ENCODE data around the gene CAP2. TPM values are rescaled to one million over a fixed set of nuclear protein-coding genes. Genes with fewer than 3 reads are reported as not detected.

The CAP2 gene
- total RNA-seq, 3 donors from 2014 or later: 2.2 to 56.1 (median 3.4) TPM

GRCh38 chr6:17390276-17390675 lies 3.1 kb upstream of the CAP2 start:
- no peaks in the 10 kb centered on the region for H3K9me3 ChIP-seq
- intact Hi-C loops (cut with DNase I, micrococcal nuclease): loop anchor here in 1 of 2 donors (10.0 kb wide), 1 partner anchor 195 kb away; no protein-coding TSS in a partner anchor
- H3K36me3 ChIP-seq (ENCODE audit: low read depth): no peaks in the 10 kb centered on the region
- H3K4me3 ChIP-seq: no peak overlapping the region
- no peak for TF ChIP-seq CTCF (IDR thresholded peaks at IDR 0.05)
- DNase-seq (no peak), ATAC-seq (no peak)
- H3K4me1 ChIP-seq (ENCODE audit: low read depth): no peaks in the 10 kb centered on the region

- H3K36me3 ChIP-seq (ENCODE audit: low read depth): no peaks in the 10 kb centered on the region
- DNase-seq: no peak
- intact Hi-C loops (cut with DNase I, micrococcal nuclease): loop anchor here in 1 of 2 donors (10.0 kb wide), 1 partner anchor 193 kb away; no protein-coding TSS in a partner anchor
- ATAC-seq: no peak
- H3K9me3 ChIP-seq: no peaks in the 10 kb centered on the region
- no peak overlapping the region for H3K4me3 ChIP-seq
- H3K4me1 ChIP-seq (ENCODE audit: low read depth): no peaks in the 10 kb centered on the region
- TF ChIP-seq CTCF (IDR thresholded peaks at IDR 0.05): no peak
Observed at GRCh38 chr6:17391976-17392375, 1.4 kb upstream of the CAP2 start.

DNA sequence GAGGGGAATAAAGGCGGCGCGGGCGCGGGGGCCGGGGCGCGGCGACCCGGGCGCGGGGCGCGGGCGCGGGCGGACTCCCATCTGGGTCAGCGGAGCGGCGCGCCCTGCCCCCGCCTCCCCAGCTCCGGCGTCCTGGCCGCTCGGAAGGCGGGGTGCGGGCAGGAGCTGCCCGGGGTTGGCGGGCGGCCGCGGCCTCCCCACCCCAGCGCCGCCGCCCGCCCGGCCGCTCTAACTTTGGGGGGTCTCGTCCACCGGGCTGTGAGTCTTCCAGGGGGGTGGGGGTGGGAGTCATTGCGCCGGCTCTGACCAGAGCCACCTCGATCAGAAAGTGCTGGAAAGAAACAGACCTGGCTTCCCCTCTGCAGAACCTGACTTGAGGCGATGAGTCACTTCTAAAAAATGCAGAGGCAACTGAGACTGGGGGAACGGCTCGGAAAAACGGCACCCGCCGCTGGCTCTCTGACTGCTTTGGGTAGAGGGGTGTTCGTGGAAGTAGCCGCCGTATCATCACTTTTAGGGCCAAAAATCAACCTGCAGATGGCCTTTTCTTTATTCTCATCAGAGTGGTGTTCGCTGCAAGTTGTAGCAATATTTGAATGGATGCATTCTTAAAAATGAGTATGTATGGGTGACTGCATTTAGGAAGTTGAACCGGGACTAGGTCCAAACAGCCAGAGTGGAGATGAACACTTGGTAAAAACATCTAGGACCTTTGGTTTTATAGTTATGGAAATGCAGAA lies 667 bp downstream of the CAP2 start:
- Histone ChIP-seq H3K4me3 (peak overlapping the region; percentile 20), H3K36me3 (ENCODE audit: low read depth) (no peaks in the 10 kb centered on the region), H3K4me1 (ENCODE audit: low read depth) (no peaks in the 10 kb centered on the region), H3K9me3 (no peaks in the 10 kb centered on the region)
- TF ChIP-seq CTCF (IDR thresholded peaks at IDR 0.05): no peak
- DNase-seq: peak in 2 of 3 donors; percentile 35 to 49
- ATAC-seq: peak; percentile 83
- intact Hi-C loops (cut with DNase I, micrococcal nuclease): loop anchor here in 1 of 2 donors (10.0 kb wide), 1 partner anchor 191 kb away; no protein-coding TSS in a partner anchor

DNA sequence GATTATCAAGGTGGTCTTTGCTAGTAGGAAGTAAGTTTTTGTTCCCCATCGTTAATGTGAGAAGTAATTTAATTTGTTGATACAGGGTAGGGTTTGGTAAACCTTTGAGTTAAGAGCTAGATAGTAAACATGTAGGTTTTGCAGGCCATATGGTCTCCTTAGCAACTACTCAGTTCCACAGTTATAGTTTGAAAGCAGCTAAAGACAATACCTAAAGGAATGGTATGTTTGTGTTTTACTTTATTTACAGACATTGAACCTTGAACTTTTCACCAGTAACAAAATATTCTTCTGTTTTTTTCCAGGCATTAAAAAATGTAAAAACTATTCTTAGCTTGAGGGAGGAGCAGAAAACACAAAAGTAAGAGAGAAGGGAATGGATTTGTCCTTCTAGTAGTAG lies 1.7 kb downstream of the CAP2 start:
- TF ChIP-seq CTCF (IDR thresholded peaks at IDR 0.05): no peak
- no peak overlapping the region for H3K4me3 ChIP-seq
- H3K4me1 ChIP-seq (ENCODE audit: low read depth): no peaks in the 10 kb centered on the region
- intact Hi-C loops (cut with DNase I, micrococcal nuclease): loop anchor here in 1 of 2 donors (10.0 kb wide), 1 partner anchor 190 kb away; no protein-coding TSS in a partner anchor
- H3K36me3 ChIP-seq (ENCODE audit: low read depth): no peaks in the 10 kb centered on the region
- H3K9me3 ChIP-seq: no peaks in the 10 kb centered on the region
- ATAC-seq (peak; percentile 33), DNase-seq (no peak)

- no peaks in the 10 kb centered on the region for H3K9me3 ChIP-seq
- DNase-seq (no peak), ATAC-seq (no peak)
- H3K4me3 ChIP-seq: no peak overlapping the region
- H3K4me1 ChIP-seq (ENCODE audit: low read depth): no peaks in the 10 kb centered on the region
- TF ChIP-seq CTCF (IDR thresholded peaks at IDR 0.05): no peak
- no peaks in the 10 kb centered on the region for H3K36me3 ChIP-seq (ENCODE audit: low read depth)
- intact Hi-C loops (cut with DNase I, micrococcal nuclease): loop anchor here in 1 of 2 donors (10.0 kb wide), 1 partner anchor 189 kb away; no protein-coding TSS in a partner anchor
Observed at GRCh38 chr6:17396256-17396655, 2.9 kb downstream of the CAP2 start.
